ENCODE measurements around the gene CXCL11. TPM values are rescaled to one million over a fixed set of nuclear protein-coding genes. Genes with fewer than 3 reads are reported as not detected.
A peak's percentile ranks its signal among the peaks of the same experiment; 100 is the strongest.

The CXCL11 gene
- total and polyA plus RNA-seq, 5 donors from 2014 or later = not detected

GRCh38 chr4:76017056-76017686 lies 18.7 kb downstream of the CXCL11 start:
- H3K27ac Mint-ChIP-seq = no peak overlapping the region
- no peaks in the 10 kb centered on the region for H3K27me3 ChIP-seq (ENCODE audit: control insufficient read depth, insufficient read depth, low read length)
- no peaks in the 10 kb centered on the region for H3K36me3 Mint-ChIP-seq
- no peak for DNase-seq
- ATAC-seq (ENCODE audit: low read depth in 2 of 2) = no peak
- no peaks in the 10 kb centered on the region for H3K9me3 ChIP-seq (ENCODE audit: control insufficient read depth in 2 of 2, low read length in 2 of 2)
- H3K4me1 Mint-ChIP-seq = no peaks in the 10 kb centered on the region
- no peak overlapping the region for H3K4me3 ChIP-seq (ENCODE audit: low read depth, low read length)
- H3K27ac ChIP-seq (ENCODE audit: insufficient read depth, low read length, poor library complexity, severe bottlenecking) = no peak overlapping the region
- H3K36me3 ChIP-seq (ENCODE audit: control insufficient read depth, insufficient read depth, low read length) = no peaks in the 10 kb centered on the region
- H3K9me3 Mint-ChIP-seq = peaks cover 0 to 2% (median 0%) of the 10 kb centered on the region in 7 donors
- H3K27me3 Mint-ChIP-seq = peaks cover 4% of the 10 kb centered on the region
- H3K4me1 ChIP-seq (ENCODE audit: control insufficient read depth, insufficient read depth, low read length, poor library complexity, severe bottlenecking) = no peaks in the 10 kb centered on the region
- H3K4me3 Mint-ChIP-seq = no peak overlapping the region

GRCh38 chr4:76016393-76016792 lies 19.5 kb downstream of the CXCL11 start:
- no peaks in the 10 kb centered on the region for H3K36me3 Mint-ChIP-seq
- H3K27ac Mint-ChIP-seq = no peak overlapping the region
- Histone ChIP-seq H3K4me1 (ENCODE audit: control insufficient read depth, insufficient read depth, low read length, poor library complexity, severe bottlenecking) (no peaks in the 10 kb centered on the region), H3K9me3 (ENCODE audit: control insufficient read depth in 2 of 2, low read length in 2 of 2) (no peaks in the 10 kb centered on the region), H3K36me3 (ENCODE audit: control insufficient read depth, insufficient read depth, low read length) (no peaks in the 10 kb centered on the region), H3K27me3 (ENCODE audit: control insufficient read depth, insufficient read depth, low read length) (no peaks in the 10 kb centered on the region), H3K4me3 (ENCODE audit: low read depth, low read length) (no peak overlapping the region), H3K27ac (ENCODE audit: insufficient read depth, low read length, poor library complexity, severe bottlenecking) (no peak overlapping the region)
- H3K9me3 Mint-ChIP-seq = peaks cover 0 to 2% (median 0%) of the 10 kb centered on the region in 7 donors
- H3K27me3 Mint-ChIP-seq = peaks cover 6% of the 10 kb centered on the region
- ATAC-seq (ENCODE audit: low read depth in 2 of 2) (peak in 1 of 2 donors; percentile 37), DNase-seq (peak in 1 of 3 donors; percentile 32)
- no peaks in the 10 kb centered on the region for H3K4me1 Mint-ChIP-seq
- H3K4me3 Mint-ChIP-seq = no peak overlapping the region

- Mint-ChIP-seq H3K27ac (no peak overlapping the region), H3K4me3 (no peak overlapping the region), H3K36me3 (no peaks in the 10 kb centered on the region), H3K9me3 (peaks cover 0 to 2% (median 0%) of the 10 kb centered on the region in 7 donors), H3K27me3 (peaks cover 13% of the 10 kb centered on the region), H3K4me1 (no peaks in the 10 kb centered on the region)
- Histone ChIP-seq H3K36me3 (ENCODE audit: control insufficient read depth, insufficient read depth, low read length) (no peaks in the 10 kb centered on the region), H3K4me1 (ENCODE audit: control insufficient read depth, insufficient read depth, low read length, poor library complexity, severe bottlenecking) (no peaks in the 10 kb centered on the region), H3K27ac (ENCODE audit: insufficient read depth, low read length, poor library complexity, severe bottlenecking) (no peak overlapping the region), H3K4me3 (ENCODE audit: low read depth, low read length) (no peak overlapping the region), H3K9me3 (ENCODE audit: control insufficient read depth in 2 of 2, low read length in 2 of 2) (no peaks in the 10 kb centered on the region), H3K27me3 (ENCODE audit: control insufficient read depth, insufficient read depth, low read length) (peaks cover 3% of the 10 kb centered on the region)
- no peak for DNase-seq
- ATAC-seq (ENCODE audit: low read depth in 2 of 2) = no peak
Observed at GRCh38 chr4:76013540-76013939, 22.3 kb downstream of the CXCL11 start.

GRCh38 chr4:76012388-76012801 lies 23.5 kb downstream of the CXCL11 start:
- Histone ChIP-seq H3K27me3 (ENCODE audit: control insufficient read depth, insufficient read depth, low read length) (peaks cover 3% of the 10 kb centered on the region), H3K9me3 (ENCODE audit: control insufficient read depth in 2 of 2, low read length in 2 of 2) (no peaks in the 10 kb centered on the region), H3K4me3 (ENCODE audit: low read depth, low read length) (no peak overlapping the region), H3K4me1 (ENCODE audit: control insufficient read depth, insufficient read depth, low read length, poor library complexity, severe bottlenecking) (no peaks in the 10 kb centered on the region), H3K27ac (ENCODE audit: insufficient read depth, low read length, poor library complexity, severe bottlenecking) (no peak overlapping the region), H3K36me3 (ENCODE audit: control insufficient read depth, insufficient read depth, low read length) (no peaks in the 10 kb centered on the region)
- Mint-ChIP-seq H3K9me3 (peaks cover 0 to 2% (median 0%) of the 10 kb centered on the region in 7 donors), H3K36me3 (no peaks in the 10 kb centered on the region), H3K4me3 (no peak overlapping the region), H3K27ac (no peak overlapping the region), H3K27me3 (peaks cover 14% of the 10 kb centered on the region), H3K4me1 (no peaks in the 10 kb centered on the region)
- ATAC-seq (ENCODE audit: low read depth in 2 of 2) = no peak
- DNase-seq = no peak

- no peak for ATAC-seq (ENCODE audit: low read depth in 2 of 2)
Observed at GRCh38 chr4:76011700-76012387, 24.0 kb downstream of the CXCL11 start.

GRCh38 chr4:76011018-76011670 lies 24.7 kb downstream of the CXCL11 start:
- H3K36me3 ChIP-seq (ENCODE audit: control insufficient read depth, insufficient read depth, low read length) = no peaks in the 10 kb centered on the region
- Mint-ChIP-seq H3K9me3 (peaks cover 0 to 2% (median 0%) of the 10 kb centered on the region in 7 donors), H3K4me3 (no peak overlapping the region), H3K27me3 (peaks cover 21% of the 10 kb centered on the region), H3K4me1 (no peaks in the 10 kb centered on the region), H3K27ac (peak overlapping the region in 1 of 3 donors; percentile 85), H3K36me3 (no peaks in the 10 kb centered on the region)
- no peak for ATAC-seq (ENCODE audit: low read depth in 2 of 2)
- H3K27ac ChIP-seq (ENCODE audit: insufficient read depth, low read length, poor library complexity, severe bottlenecking) = no peak overlapping the region
- H3K9me3 ChIP-seq (ENCODE audit: control insufficient read depth in 2 of 2, low read length in 2 of 2) = no peaks in the 10 kb centered on the region
- no peak overlapping the region for H3K4me3 ChIP-seq (ENCODE audit: low read depth, low read length)
- no peak for DNase-seq
- no peaks in the 10 kb centered on the region for H3K4me1 ChIP-seq (ENCODE audit: control insufficient read depth, insufficient read depth, low read length, poor library complexity, severe bottlenecking)
- peaks cover 7% of the 10 kb centered on the region for H3K27me3 ChIP-seq (ENCODE audit: control insufficient read depth, insufficient read depth, low read length)

More at GRCh38 chr4:76011700-76012387, 24.0 kb downstream of the CXCL11 start:
- H3K9me3 Mint-ChIP-seq = peaks cover 0 to 2% (median 0%) of the 10 kb centered on the region in 7 donors
- no peaks in the 10 kb centered on the region for H3K36me3 Mint-ChIP-seq
- Histone ChIP-seq H3K4me3 (ENCODE audit: low read depth, low read length) (no peak overlapping the region), H3K9me3 (ENCODE audit: control insufficient read depth in 2 of 2, low read length in 2 of 2) (no peaks in the 10 kb centered on the region), H3K36me3 (ENCODE audit: control insufficient read depth, insufficient read depth, low read length) (no peaks in the 10 kb centered on the region), H3K4me1 (ENCODE audit: control insufficient read depth, insufficient read depth, low read length, poor library complexity, severe bottlenecking) (no peaks in the 10 kb centered on the region), H3K27me3 (ENCODE audit: control insufficient read depth, insufficient read depth, low read length) (peaks cover 3% of the 10 kb centered on the region), H3K27ac (ENCODE audit: insufficient read depth, low read length, poor library complexity, severe bottlenecking) (no peak overlapping the region)
- H3K4me1 Mint-ChIP-seq = no peaks in the 10 kb centered on the region
- H3K27ac Mint-ChIP-seq = no peak overlapping the region
- no peak overlapping the region for H3K4me3 Mint-ChIP-seq
- peaks cover 20% of the 10 kb centered on the region for H3K27me3 Mint-ChIP-seq
- DNase-seq = no peak

GRCh38 chr4:76010576-76010975 lies 25.3 kb downstream of the CXCL11 start:
- H3K27ac Mint-ChIP-seq = peak overlapping the region in 1 of 3 donors; percentile 85
- H3K27me3 Mint-ChIP-seq = peaks cover 26% of the 10 kb centered on the region
- Histone ChIP-seq H3K27me3 (ENCODE audit: control insufficient read depth, insufficient read depth, low read length) (peaks cover 10% of the 10 kb centered on the region), H3K4me3 (ENCODE audit: low read depth, low read length) (no peak overlapping the region), H3K4me1 (ENCODE audit: control insufficient read depth, insufficient read depth, low read length, poor library complexity, severe bottlenecking) (no peaks in the 10 kb centered on the region), H3K36me3 (ENCODE audit: control insufficient read depth, insufficient read depth, low read length) (no peaks in the 10 kb centered on the region), H3K9me3 (ENCODE audit: control insufficient read depth in 2 of 2, low read length in 2 of 2) (no peaks in the 10 kb centered on the region), H3K27ac (ENCODE audit: insufficient read depth, low read length, poor library complexity, severe bottlenecking) (no peak overlapping the region)
- H3K9me3 Mint-ChIP-seq = peaks cover 0 to 2% (median 0%) of the 10 kb centered on the region in 7 donors
- no peak overlapping the region for H3K4me3 Mint-ChIP-seq
- no peaks in the 10 kb centered on the region for H3K36me3 Mint-ChIP-seq
- no peaks in the 10 kb centered on the region for H3K4me1 Mint-ChIP-seq
- DNase-seq = no peak
- ATAC-seq (ENCODE audit: low read depth in 2 of 2) = no peak
